ENCODE measurements around the gene ALAD.
"Not testable (repeated sequence)": the region's sequence is repeated elsewhere in the genome, so short reads cannot be mapped to it uniquely, and the experiment has no call there.

ALAD gene

GRCh38 chr9:113397203-113397631 lies 3.9 kb downstream of the ALAD start:
- no peak for DNase-seq

GRCh38 chr9:113395000-113395861 lies 5.9 kb downstream of the ALAD start:
- no peak for DNase-seq

- DNase-seq = no peak
Observed at GRCh38 chr9:113393281-113393680, 7.8 kb downstream of the ALAD start.

GRCh38 chr9:113391917-113392316 lies 9.2 kb downstream of the ALAD start:
- DNase-seq = no peak

GRCh38 chr9:113390192-113390960 lies 10.7 kb downstream of the ALAD start:
- DNase-seq = no peak

- DNase-seq = no peak
Observed at GRCh38 chr9:113389451-113389850, 11.6 kb downstream of the ALAD start.

- no peak for DNase-seq
Observed at GRCh38 chr9:113388833-113389232, 12.3 kb downstream of the ALAD start.

GRCh38 chr9:113387560-113388230 lies 13.4 kb downstream of the ALAD start:
- DNase-seq = no peak

- no peak for DNase-seq
Observed at GRCh38 chr9:113386571-113387393, 14.3 kb downstream of the ALAD start.

GRCh38 chr9:113381909-113382411 lies 19.1 kb downstream of the ALAD start:
- DNase-seq = no peak

- not testable (repeated sequence) for DNase-seq
Observed at GRCh38 chr9:113381441-113381840, 19.6 kb downstream of the ALAD start.

GRCh38 chr9:113380869-113381378 lies 20.2 kb downstream of the ALAD start:
- no peak for DNase-seq

- not testable (repeated sequence) for DNase-seq
Observed at GRCh38 chr9:113379829-113380210, 21.3 kb downstream of the ALAD start.

GRCh38 chr9:113379094-113379828 lies 21.8 kb downstream of the ALAD start:
- DNase-seq = not testable (repeated sequence)

- peak; percentile 66 for DNase-seq
Observed at GRCh38 chr9:113376634-113377567, 24.2 kb downstream of the ALAD start, which contains the start of gene HDHD3. TSS of gene HDHD3 (minus strand) at chr9:113376986. CDS start at chr9:113374354, 2,632 bp downstream.

GRCh38 chr9:113375057-113376023 lies 25.7 kb downstream of the ALAD start:
- DNase-seq = no peak

- no peak for DNase-seq
Observed at GRCh38 chr9:113373676-113374392, 27.2 kb downstream of the ALAD start.

- DNase-seq = no peak
Observed at GRCh38 chr9:113373256-113373655, 27.8 kb downstream of the ALAD start.

Measured in effector CD4-positive, alpha-beta T cell (primary cell).